Neural cell (in vitro differentiated cells): Measurements from ENCODE around the gene ACTA2. TPM values are rescaled to one million over a fixed set of nuclear protein-coding genes. Genes with fewer than 3 reads are reported as not detected.
A peak's percentile ranks its signal among the peaks of the same experiment; 100 is the strongest.

Source experiments
- H2AFZ ChIP-seq: fragments of 200-600, 300-800 bp; sonication (generic), shearing (Covaris generic); 2 replicates; pipeline ENCODE4 v1.6.0; 2014; ENCODE audit warnings: low read depth, mild to moderate bottlenecking, antibody characterized with exemption, low read length, moderate library complexity
- H3F3A ChIP-seq: fragments of 200-600 bp; shearing (Covaris generic); 2 replicates; pipeline ENCODE4 v1.6.1; 2016; ENCODE audit warnings: mild to moderate bottlenecking, moderate library complexity, mixed read lengths, antibody characterized with exemption, low read length; ENCODE audit not compliant: insufficient read depth, poor library complexity, severe bottlenecking
- H3K27ac ChIP-seq: fragments of 200-600, 300-800 bp; sonication (generic), shearing (Covaris generic); 2 replicates; pipeline ENCODE4 v1.5.1; 2014; ENCODE audit warnings: mild to moderate bottlenecking, low read length, moderate library complexity
- H3K27me3 ChIP-seq: fragments of 300-800, 200-600 bp; sonication (generic), shearing (Covaris generic); 2 replicates; pipeline ENCODE4 v1.6.0; 2014; ENCODE audit warnings: mild to moderate bottlenecking, low read depth, low read length, moderate library complexity; ENCODE audit not compliant: insufficient read depth
- H3K36me3 ChIP-seq: fragments of 300-800, 200-600 bp; sonication (generic), shearing (Covaris generic); 2 replicates; pipeline ENCODE4 v1.5.1; 2014; ENCODE audit warnings: mild to moderate bottlenecking, antibody characterized with exemption, low read length, moderate library complexity; ENCODE audit not compliant: insufficient read depth
- H3K4me2 ChIP-seq: fragments of 300-800, 200-600 bp; sonication (generic), shearing (Covaris generic); 2 replicates; pipeline ENCODE4 v1.6.0; 2014; ENCODE audit warnings: mild to moderate bottlenecking, low read length
- H3K4me3 ChIP-seq: fragments of 300-800, 200-600 bp; sonication (generic), shearing (Covaris generic); 2 replicates; pipeline ENCODE4 v1.5.1; 2014; ENCODE audit warnings: mild to moderate bottlenecking, low read length, moderate library complexity
- H3K79me2 ChIP-seq: fragments of 200-600 bp; shearing (Covaris generic); replicated peaks from 2 replicates; pipeline ENCODE4 v1.6.0; 2014; ENCODE audit warnings: mild to moderate bottlenecking, low read length, moderate library complexity; ENCODE audit not compliant: insufficient read depth
- H3K9ac ChIP-seq: fragments of 300-800, 200-600 bp; sonication (generic), shearing (Covaris generic); 2 replicates; pipeline ENCODE4 v1.6.1; 2016; ENCODE audit warnings: mild to moderate bottlenecking, low read length, mixed read lengths
- H3K9me2 ChIP-seq: fragments of 200-600 bp; shearing (Covaris generic); 2 replicates; pipeline ENCODE4 v1.6.1; 2016; ENCODE audit warnings: mild to moderate bottlenecking, low read length, mixed read lengths; ENCODE audit not compliant: insufficient read depth
- H3K9me3 ChIP-seq: fragments of 200-600, 300-800 bp; sonication (generic), shearing (Covaris generic); 2 replicates; pipeline ENCODE4 v1.6.1; 2016; ENCODE audit warnings: mild to moderate bottlenecking, mixed run types, low read length, moderate library complexity, mixed read lengths
- H4K20me1 ChIP-seq: fragments of 200-600 bp; shearing (Covaris generic); 2 replicates; pipeline ENCODE4 v1.6.1; 2016; ENCODE audit warnings: mild to moderate bottlenecking, mixed run types; ENCODE audit not compliant: insufficient read depth
- EP300 ChIP-seq: fragments of 450-650 bp; conservative IDR thresholded peaks from 2 replicates; pipeline ENCODE4 v1.6.1; 2014; ENCODE audit warnings: antibody characterized with exemption, mild to moderate bottlenecking, moderate library complexity; ENCODE audit not compliant: poor library complexity, severe bottlenecking
- EZH2 ChIP-seq: fragments of 200-600, 300-800 bp; shearing (Covaris generic), sonication (generic); IDR thresholded peaks from 2 replicates; pipeline ENCODE4 v1.6.1; 2014; ENCODE audit warnings: antibody characterized with exemption, low read length, borderline replicate concordance, mild to moderate bottlenecking; ENCODE audit not compliant: insufficient read depth, poor library complexity, severe bottlenecking
- MXI1 ChIP-seq: fragments of 450-650 bp; conservative IDR thresholded peaks from 2 replicates; pipeline ENCODE4 v1.6.1; 2014; ENCODE audit warnings: antibody characterized with exemption, mild to moderate bottlenecking; ENCODE audit not compliant: poor library complexity, severe bottlenecking
- POLR2AphosphoS5 ChIP-seq: IDR thresholded peaks from 2 replicates; pipeline ENCODE4 v1.6.1; 2012
- RAD21 ChIP-seq: fragments of 450-650 bp; conservative IDR thresholded peaks from 2 replicates; pipeline ENCODE4 v1.6.1; 2014; ENCODE audit warnings: antibody characterized with exemption, mild to moderate bottlenecking, moderate library complexity
- SMC3 ChIP-seq: fragments of 450-650 bp; conservative IDR thresholded peaks from 2 replicates; pipeline ENCODE4 v1.6.1; 2014; ENCODE audit warnings: antibody characterized with exemption, mild to moderate bottlenecking, moderate library complexity; ENCODE audit not compliant: poor library complexity
- TAF1 ChIP-seq: IDR thresholded peaks from 2 replicates; pipeline ENCODE4 v1.6.1; 2012; ENCODE audit warnings: low read depth
- polyA plus RNA-seq: library from polyadenylated mRNA; depleted of rRNA; stranded (reverse); fragments of >200 nt; gene quantifications from 2 replicates; pipeline ENCODE4 v1.2.3, GENCODE V29; 2014
- TF ChIP-seq, protein P1 (sequence below): IDR thresholded peaks from 2 replicates; pipeline ENCODE4 v1.6.1; 2012; ENCODE audit warnings: borderline replicate concordance
- TF ChIP-seq, protein P2 (sequence below): fragments of 450-650 bp; IDR thresholded peaks from 2 replicates; pipeline ENCODE4 v1.5.1; 2014; ENCODE audit warnings: antibody characterized with exemption, mild to moderate bottlenecking, moderate library complexity; ENCODE audit not compliant: poor library complexity, severe bottlenecking

The ACTA2 gene
- polyA plus RNA-seq, 1 donor from 2014 or later, result 0.53 TPM

DNA sequence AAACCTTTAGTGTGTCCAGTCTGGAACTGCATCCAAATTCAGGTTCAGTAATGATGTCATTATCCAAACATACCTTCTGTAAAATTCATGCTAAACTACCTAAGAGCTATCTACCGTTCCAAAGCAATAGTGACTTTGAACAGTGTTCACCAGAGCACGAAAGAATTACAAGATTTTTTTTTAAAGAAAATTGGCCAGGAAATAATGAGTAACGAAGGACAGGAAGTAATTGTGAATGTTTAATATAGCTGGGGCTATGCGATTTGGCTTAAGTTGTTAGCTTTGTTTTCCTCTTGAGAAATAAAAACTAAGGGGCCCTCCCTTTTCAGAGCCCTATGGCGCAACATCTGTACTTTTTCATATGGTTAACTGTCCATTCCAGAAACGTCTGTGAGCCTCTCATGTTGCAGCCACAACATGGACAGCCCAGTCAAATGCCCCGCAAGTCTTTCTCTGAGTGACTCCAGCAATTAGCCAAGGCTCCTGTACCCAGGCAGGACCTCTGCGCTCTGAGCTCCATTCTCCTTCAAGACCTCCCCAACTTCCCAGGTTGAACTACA is 37.3 kb upstream of the ACTA2 start:
- Histone ChIP-seq H4K20me1 (no peaks in the 10 kb centered on the region), H3K27ac (no peak overlapping the region), H3K79me2 (no peaks in the 10 kb centered on the region), H3K27me3 (peaks cover 27% of the 10 kb centered on the region), H3K4me3 (peak overlapping the region; percentile 77), H3K36me3 (no peaks in the 10 kb centered on the region), H3K4me2 (no peak overlapping the region), H3F3A (no peaks in the 10 kb centered on the region), H3K9ac (no peak overlapping the region), H3K9me2 (no peaks in the 10 kb centered on the region), H3K9me3 (no peaks in the 10 kb centered on the region), H2AFZ (no peak overlapping the region)
- no peak for TF ChIP-seq MXI1
- TF ChIP-seq, protein P1, sequence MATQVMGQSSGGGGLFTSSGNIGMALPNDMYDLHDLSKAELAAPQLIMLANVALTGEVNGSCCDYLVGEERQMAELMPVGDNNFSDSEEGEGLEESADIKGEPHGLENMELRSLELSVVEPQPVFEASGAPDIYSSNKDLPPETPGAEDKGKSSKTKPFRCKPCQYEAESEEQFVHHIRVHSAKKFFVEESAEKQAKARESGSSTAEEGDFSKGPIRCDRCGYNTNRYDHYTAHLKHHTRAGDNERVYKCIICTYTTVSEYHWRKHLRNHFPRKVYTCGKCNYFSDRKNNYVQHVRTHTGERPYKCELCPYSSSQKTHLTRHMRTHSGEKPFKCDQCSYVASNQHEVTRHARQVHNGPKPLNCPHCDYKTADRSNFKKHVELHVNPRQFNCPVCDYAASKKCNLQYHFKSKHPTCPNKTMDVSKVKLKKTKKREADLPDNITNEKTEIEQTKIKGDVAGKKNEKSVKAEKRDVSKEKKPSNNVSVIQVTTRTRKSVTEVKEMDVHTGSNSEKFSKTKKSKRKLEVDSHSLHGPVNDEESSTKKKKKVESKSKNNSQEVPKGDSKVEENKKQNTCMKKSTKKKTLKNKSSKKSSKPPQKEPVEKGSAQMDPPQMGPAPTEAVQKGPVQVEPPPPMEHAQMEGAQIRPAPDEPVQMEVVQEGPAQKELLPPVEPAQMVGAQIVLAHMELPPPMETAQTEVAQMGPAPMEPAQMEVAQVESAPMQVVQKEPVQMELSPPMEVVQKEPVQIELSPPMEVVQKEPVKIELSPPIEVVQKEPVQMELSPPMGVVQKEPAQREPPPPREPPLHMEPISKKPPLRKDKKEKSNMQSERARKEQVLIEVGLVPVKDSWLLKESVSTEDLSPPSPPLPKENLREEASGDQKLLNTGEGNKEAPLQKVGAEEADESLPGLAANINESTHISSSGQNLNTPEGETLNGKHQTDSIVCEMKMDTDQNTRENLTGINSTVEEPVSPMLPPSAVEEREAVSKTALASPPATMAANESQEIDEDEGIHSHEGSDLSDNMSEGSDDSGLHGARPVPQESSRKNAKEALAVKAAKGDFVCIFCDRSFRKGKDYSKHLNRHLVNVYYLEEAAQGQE, result no peak
- no peak for TF ChIP-seq EZH2
- TF ChIP-seq SMC3, result no peak
- TF ChIP-seq, protein P2, sequence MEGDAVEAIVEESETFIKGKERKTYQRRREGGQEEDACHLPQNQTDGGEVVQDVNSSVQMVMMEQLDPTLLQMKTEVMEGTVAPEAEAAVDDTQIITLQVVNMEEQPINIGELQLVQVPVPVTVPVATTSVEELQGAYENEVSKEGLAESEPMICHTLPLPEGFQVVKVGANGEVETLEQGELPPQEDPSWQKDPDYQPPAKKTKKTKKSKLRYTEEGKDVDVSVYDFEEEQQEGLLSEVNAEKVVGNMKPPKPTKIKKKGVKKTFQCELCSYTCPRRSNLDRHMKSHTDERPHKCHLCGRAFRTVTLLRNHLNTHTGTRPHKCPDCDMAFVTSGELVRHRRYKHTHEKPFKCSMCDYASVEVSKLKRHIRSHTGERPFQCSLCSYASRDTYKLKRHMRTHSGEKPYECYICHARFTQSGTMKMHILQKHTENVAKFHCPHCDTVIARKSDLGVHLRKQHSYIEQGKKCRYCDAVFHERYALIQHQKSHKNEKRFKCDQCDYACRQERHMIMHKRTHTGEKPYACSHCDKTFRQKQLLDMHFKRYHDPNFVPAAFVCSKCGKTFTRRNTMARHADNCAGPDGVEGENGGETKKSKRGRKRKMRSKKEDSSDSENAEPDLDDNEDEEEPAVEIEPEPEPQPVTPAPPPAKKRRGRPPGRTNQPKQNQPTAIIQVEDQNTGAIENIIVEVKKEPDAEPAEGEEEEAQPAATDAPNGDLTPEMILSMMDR, result no peak
- TF ChIP-seq TAF1, result no peak
- no peak for TF ChIP-seq RAD21
- no peak for TF ChIP-seq POLR2AphosphoS5

DNA sequence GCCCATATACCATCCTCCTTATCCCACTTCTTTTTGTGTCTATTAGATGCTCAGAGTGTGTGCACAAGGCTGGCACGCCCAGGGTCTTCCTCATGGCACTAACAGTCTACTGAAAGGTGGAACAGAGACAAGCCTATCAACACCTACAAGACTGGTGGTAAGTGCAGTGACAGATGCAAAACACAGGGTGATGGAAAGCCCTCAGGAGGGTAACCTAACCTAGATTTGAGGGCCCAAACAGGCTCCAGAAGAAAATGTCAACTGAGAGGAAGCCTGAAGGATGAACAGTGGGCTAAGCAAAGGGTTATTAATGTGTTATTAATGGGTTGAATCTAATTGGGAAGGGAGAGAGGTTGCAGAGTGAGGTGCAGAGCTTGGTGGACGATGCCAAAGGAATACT is 36.9 kb upstream of the ACTA2 start:
- no peak overlapping the region for H3K9ac ChIP-seq
- no peaks in the 10 kb centered on the region for H3F3A ChIP-seq
- no peak overlapping the region for H3K4me3 ChIP-seq
- peaks cover 27% of the 10 kb centered on the region for H3K27me3 ChIP-seq
- no peaks in the 10 kb centered on the region for H3K9me3 ChIP-seq
- H2AFZ ChIP-seq, result no peak overlapping the region
- no peak overlapping the region for H3K27ac ChIP-seq
- H3K79me2 ChIP-seq, result no peaks in the 10 kb centered on the region
- no peaks in the 10 kb centered on the region for H3K9me2 ChIP-seq
- no peaks in the 10 kb centered on the region for H4K20me1 ChIP-seq
- no peak for TF ChIP-seq MXI1
- TF ChIP-seq, protein P2, result no peak
- no peak for TF ChIP-seq SMC3
- TF ChIP-seq EZH2, result no peak
- no peak for TF ChIP-seq RAD21
- TF ChIP-seq TAF1, result no peak
- no peak for TF ChIP-seq EP300
- TF ChIP-seq, protein P1, result no peak
- TF ChIP-seq POLR2AphosphoS5, result no peak
- no peaks in the 10 kb centered on the region for H3K36me3 ChIP-seq
- no peak overlapping the region for H3K4me2 ChIP-seq
